Ishikawa (cell line): ENCODE data around the gene FHIP1A.
A peak's percentile ranks its signal among the peaks of the same experiment; 100 is the strongest.

ENCODE experiments used
- CEBPB ChIP-seq: IDR thresholded peaks from 2 replicates; pipeline ENCODE4 v1.6.1; 2012
- CREB1 ChIP-seq: IDR thresholded peaks from 2 replicates; pipeline ENCODE4 v1.6.1; 2012; ENCODE audit warnings: low read depth
- EGR1 ChIP-seq: IDR thresholded peaks from 2 replicates; pipeline ENCODE4 v1.6.1; 2012
- EP300 ChIP-seq: IDR thresholded peaks from 2 replicates; pipeline ENCODE4 v1.6.1; 2012; ENCODE audit warnings: borderline replicate concordance
- FOXM1 ChIP-seq: IDR thresholded peaks from 2 replicates; pipeline ENCODE4 v1.6.1; 2012; ENCODE audit warnings: low read depth, borderline replicate concordance
- NFIC ChIP-seq: IDR thresholded peaks from 2 replicates; pipeline ENCODE4 v1.6.1; 2012
- RAD21 ChIP-seq: IDR thresholded peaks from 2 replicates; pipeline ENCODE4 v1.6.1; 2012; ENCODE audit warnings: low read depth
- TAF1 ChIP-seq: IDR thresholded peaks from 2 replicates; pipeline ENCODE4 v1.6.1; 2012; ENCODE audit warnings: low read depth, mild to moderate bottlenecking
- TCF12 ChIP-seq: IDR thresholded peaks from 2 replicates; pipeline ENCODE4 v1.6.1; 2012; ENCODE audit warnings: low read depth
- TEAD4 ChIP-seq: IDR thresholded peaks from 2 replicates; pipeline ENCODE4 v1.6.1; 2012
- YY1 ChIP-seq: IDR thresholded peaks from 2 replicates; pipeline ENCODE4 v1.6.1; 2012; ENCODE audit warnings: low read depth
- ZBTB7A ChIP-seq: IDR thresholded peaks from 2 replicates; pipeline ENCODE4 v1.6.1; 2012; ENCODE audit warnings: low read depth
- TF ChIP-seq, protein P1 (sequence below): IDR thresholded peaks from 2 replicates; pipeline ENCODE4 v1.6.1; 2012
- TF ChIP-seq, protein P2 (sequence below): IDR thresholded peaks from 2 replicates; pipeline ENCODE4 v1.6.1; 2012
- TF ChIP-seq, protein P3 (sequence below): IDR thresholded peaks from 2 replicates; pipeline ENCODE4 v1.6.1; 2012; ENCODE audit warnings: low read depth, mild to moderate bottlenecking

The FHIP1A gene

DNA sequence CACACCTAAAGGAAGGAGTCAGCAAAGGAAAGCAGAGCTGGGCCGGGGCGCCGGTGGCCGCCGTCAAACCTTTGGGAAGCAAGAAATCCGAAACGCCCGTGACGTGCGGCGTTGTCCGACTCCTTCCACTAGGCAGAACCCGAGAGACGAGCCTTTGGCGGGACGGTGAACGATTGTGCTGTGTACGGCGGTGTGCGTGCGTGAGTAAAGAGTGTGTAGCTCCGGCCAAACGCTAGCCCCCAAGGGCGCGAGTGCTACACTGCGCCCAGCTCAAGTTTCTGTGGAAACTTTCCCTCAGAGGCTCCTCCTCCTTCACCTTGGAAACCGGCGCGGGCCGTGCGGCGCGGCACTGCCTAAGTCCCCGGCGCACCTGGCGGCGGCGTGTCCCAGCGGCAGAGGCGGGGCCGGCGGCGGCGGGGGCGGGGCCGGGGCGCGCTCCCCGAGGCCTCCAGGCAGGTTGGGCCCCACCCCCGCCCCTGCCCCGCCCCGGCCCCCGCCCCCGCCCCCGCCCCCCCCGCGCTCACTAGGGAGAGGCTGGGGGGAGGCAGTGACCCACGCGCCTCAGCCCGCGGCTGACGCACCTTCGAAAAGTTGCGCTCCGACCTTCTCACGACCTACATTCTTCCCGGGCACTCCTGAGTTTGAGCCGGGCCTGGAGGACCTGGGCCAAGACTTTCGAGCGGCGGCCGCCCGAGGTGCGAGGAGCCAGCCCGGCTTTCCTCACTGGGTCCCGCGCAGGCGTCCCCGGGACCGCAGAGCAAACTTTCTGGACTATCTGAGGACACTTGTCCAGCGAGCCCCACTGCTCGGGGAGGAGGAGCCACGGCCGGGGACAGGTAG is at the start of gene FHIP1A:
Gene FHIP1A, plus strand, starts transcription at position 547 of the 840 bp plus-strand sequence. CDS start 157,084 bp downstream, outside the sequence.
- peak; percentile 4 for TF ChIP-seq TAF1
- TF ChIP-seq YY1 = no peak
- TF ChIP-seq TEAD4 = no peak
- TF ChIP-seq RAD21 = peak; percentile 27; the same call in 1 of the 2 replicates
- TF ChIP-seq, protein P1, sequence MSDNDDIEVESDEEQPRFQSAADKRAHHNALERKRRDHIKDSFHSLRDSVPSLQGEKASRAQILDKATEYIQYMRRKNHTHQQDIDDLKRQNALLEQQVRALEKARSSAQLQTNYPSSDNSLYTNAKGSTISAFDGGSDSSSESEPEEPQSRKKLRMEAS = peak; percentile 75; the same call in 1 of the 2 replicates
- TF ChIP-seq CREB1 = no peak

DNA sequence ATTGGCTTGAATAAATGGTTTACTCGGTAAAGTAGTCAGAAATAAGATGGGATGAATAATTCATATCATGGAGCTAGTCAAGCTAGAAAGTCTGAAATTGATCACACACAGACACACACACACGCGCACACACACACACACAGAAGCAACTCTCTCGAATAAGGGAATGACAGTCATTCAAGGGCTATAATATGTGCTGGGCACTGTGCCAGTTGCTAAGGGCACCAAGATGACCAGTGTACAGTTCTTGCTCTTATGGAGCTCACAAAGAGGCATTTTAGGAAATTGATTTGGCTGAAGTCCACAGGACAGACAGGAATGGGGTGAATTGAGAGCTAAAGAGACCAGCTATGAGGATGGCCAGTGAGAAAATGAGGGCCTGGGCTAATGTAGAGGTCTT is 49.4 kb upstream of the FHIP1A start:
- peak; percentile 23; the same call in 1 of the 2 replicates for TF ChIP-seq NFIC
- no peak for TF ChIP-seq YY1

DNA sequence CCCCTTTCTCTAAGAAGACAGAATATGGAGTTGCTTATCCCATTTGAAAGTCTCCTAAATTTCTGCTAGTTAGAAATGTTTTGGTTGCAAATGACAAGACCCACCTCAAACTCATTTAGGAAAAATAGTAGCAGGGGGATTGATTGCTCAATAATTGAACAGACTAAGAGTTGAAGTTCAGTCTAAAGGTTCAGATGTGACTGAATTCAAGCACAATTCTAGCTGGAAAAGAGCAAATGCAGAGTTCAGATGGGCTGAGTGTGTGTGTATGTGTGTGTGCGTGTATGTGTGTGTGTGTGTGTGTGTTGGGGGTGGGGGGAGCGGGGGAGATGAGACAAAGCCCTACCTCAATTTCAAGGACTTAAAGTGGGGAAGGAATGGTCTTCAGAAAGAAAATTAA is 47.9 kb upstream of the FHIP1A start:
- TF ChIP-seq CREB1 = no peak
- 0 out of 2 replicates have a peak, but pooled peaks have one; percentile 13 for TF ChIP-seq CEBPB

DNA sequence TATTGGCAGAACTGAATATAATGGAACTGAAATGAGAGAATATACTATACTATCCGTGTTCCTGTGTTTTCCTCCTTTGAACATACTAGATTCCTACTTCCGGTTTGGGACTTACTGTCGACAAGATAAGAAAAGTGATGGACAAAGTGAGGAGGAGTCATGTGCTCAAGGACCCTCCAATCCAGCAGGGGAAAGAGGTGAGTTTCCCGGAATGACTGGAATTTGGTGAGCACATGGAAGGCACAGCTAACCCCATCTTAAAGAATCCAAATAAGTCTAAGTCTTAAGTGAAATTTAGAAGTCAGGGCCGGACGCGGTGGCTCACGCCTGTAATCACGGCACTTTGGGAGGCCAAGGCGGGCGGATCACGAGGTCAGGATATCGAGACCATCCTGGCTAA is 47.0 kb upstream of the FHIP1A start:
- TF ChIP-seq EP300 = no peak
- TF ChIP-seq, protein P2, sequence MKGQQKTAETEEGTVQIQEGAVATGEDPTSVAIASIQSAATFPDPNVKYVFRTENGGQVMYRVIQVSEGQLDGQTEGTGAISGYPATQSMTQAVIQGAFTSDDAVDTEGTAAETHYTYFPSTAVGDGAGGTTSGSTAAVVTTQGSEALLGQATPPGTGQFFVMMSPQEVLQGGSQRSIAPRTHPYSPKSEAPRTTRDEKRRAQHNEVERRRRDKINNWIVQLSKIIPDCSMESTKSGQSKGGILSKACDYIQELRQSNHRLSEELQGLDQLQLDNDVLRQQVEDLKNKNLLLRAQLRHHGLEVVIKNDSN = no peak

DNA sequence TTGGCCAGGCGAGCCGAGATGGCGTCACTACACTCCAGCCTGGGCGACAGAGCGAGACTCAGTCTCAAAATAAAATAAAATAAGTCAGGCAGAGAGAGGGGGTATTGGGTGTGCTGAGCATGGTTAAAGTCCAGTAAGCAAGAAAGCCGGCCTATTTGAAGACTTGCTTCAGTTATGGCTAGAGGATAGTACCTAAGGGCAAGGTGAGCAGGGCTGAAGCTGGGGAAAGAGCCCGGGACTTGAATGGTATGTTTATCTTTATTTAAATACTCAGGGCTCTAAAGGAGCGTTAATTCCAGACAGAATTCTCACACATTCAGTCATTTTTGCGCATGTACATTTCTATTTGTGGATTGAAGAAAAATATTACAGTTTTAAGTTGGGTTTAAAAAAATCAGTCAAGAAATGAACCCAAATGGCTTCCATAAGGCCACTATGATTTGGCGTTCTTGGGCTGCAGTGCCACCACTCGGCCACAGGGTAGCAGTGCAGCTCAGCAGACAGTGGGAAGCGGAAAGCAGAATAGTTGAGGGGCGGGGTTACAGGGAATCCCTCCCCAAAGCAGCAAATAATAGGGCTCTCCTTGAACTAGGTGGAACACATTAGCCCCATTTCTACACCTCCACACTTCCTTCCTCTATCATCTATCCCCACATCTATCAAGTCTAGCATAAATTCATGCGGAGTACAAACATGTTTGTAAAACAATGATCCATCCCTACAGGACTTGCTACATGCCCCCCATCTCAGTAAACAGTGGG is 46.4 kb upstream of the FHIP1A start:
- no peak for TF ChIP-seq CEBPB
- TF ChIP-seq FOXM1 = no peak
- TF ChIP-seq EP300 = no peak
- no peak for TF ChIP-seq ZBTB7A
- TF ChIP-seq TAF1 = no peak
- TF ChIP-seq TCF12 = 0 out of 2 replicates have a peak, but pooled peaks have one; percentile 24
- no peak for TF ChIP-seq EGR1
- TF ChIP-seq TEAD4 = no peak
- no peak for TF ChIP-seq CREB1
- TF ChIP-seq NFIC = no peak
- 0 out of 2 replicates have a peak, but pooled peaks have one; percentile 45 for TF ChIP-seq YY1
- TF ChIP-seq, protein P1 = no peak
- TF ChIP-seq, protein P2 = no peak
- TF ChIP-seq, protein P3, sequence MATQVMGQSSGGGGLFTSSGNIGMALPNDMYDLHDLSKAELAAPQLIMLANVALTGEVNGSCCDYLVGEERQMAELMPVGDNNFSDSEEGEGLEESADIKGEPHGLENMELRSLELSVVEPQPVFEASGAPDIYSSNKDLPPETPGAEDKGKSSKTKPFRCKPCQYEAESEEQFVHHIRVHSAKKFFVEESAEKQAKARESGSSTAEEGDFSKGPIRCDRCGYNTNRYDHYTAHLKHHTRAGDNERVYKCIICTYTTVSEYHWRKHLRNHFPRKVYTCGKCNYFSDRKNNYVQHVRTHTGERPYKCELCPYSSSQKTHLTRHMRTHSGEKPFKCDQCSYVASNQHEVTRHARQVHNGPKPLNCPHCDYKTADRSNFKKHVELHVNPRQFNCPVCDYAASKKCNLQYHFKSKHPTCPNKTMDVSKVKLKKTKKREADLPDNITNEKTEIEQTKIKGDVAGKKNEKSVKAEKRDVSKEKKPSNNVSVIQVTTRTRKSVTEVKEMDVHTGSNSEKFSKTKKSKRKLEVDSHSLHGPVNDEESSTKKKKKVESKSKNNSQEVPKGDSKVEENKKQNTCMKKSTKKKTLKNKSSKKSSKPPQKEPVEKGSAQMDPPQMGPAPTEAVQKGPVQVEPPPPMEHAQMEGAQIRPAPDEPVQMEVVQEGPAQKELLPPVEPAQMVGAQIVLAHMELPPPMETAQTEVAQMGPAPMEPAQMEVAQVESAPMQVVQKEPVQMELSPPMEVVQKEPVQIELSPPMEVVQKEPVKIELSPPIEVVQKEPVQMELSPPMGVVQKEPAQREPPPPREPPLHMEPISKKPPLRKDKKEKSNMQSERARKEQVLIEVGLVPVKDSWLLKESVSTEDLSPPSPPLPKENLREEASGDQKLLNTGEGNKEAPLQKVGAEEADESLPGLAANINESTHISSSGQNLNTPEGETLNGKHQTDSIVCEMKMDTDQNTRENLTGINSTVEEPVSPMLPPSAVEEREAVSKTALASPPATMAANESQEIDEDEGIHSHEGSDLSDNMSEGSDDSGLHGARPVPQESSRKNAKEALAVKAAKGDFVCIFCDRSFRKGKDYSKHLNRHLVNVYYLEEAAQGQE = no peak
- TF ChIP-seq RAD21 = peak; percentile 100

DNA sequence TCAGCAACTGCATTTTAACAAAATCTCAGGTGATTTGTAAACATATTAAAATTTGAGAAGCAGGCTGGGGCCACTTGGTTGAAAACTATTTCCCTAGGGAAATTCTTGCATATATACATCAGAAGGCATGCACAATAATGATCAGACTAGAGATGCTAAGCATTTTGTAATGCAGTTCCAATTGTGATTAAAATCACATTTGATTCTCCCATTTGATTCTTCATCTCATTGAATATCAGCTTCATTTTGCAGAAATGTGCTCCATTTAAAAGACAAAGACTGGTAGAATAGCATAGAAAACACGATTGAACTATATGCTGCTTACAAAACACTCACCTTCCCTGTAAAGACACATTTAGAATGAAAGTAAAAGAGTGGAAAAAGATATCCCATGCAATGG is 32.4 kb upstream of the FHIP1A start:
- TF ChIP-seq, protein P3 = no peak
- TF ChIP-seq, protein P1 = no peak
- no peak for TF ChIP-seq FOXM1
- no peak for TF ChIP-seq TAF1
- TF ChIP-seq EGR1 = no peak
- TF ChIP-seq TEAD4 = no peak
- no peak for TF ChIP-seq TCF12
- no peak for TF ChIP-seq YY1
- no peak for TF ChIP-seq CEBPB
